ENCODE results near the gene AUP1. TPM values are rescaled to one million over a fixed set of nuclear protein-coding genes. Genes with fewer than 3 reads are reported as not detected.
A peak's percentile ranks its signal among the peaks of the same experiment; 100 is the strongest.

Gene AUP1
- total and polyA plus RNA-seq, 2 experiments from 2014 or later: 121 to 195 TPM

- Histone ChIP-seq H3K79me2 (no peaks in the 10 kb centered on the region), H3K4me1 (ENCODE audit: insufficient read depth) (peaks cover 17% of the 10 kb centered on the region), H3K27ac (no peak overlapping the region), H3K4me2 (no peak overlapping the region), H3K36me3 (replicated peaks; ENCODE audit: insufficient read depth, low read depth) (no peaks in the 10 kb centered on the region), H3K9me3 (ENCODE audit: low read depth) (no peaks in the 10 kb centered on the region), H2AFZ (no peak overlapping the region), H4K20me1 (ENCODE audit: insufficient read depth, poor library complexity, severe bottlenecking) (no peaks in the 10 kb centered on the region), H3K4me3 (no peak overlapping the region), H3K9me2 (replicated peaks; ENCODE audit: insufficient read depth) (no peaks in the 10 kb centered on the region), H3K27me3 (no peaks in the 10 kb centered on the region)
- no peak for DNase-seq (ENCODE audit: low spot score)
- no peak for TF ChIP-seq EZH2 (IDR thresholded peaks at IDR 0.05; ENCODE audit: borderline replicate concordance)
- TF ChIP-seq EZH2phosphoT487 (IDR thresholded peaks at IDR 0.05; ENCODE audit: low read depth, severe bottlenecking, unreplicated experiment): no peak
- TF ChIP-seq CTCF (IDR thresholded peaks at IDR 0.05; ENCODE audit: poor library complexity): no peak
These were observed 22.0 kb upstream of the AUP1 start for GRCh38 chr2:74551530-74551929.

- WGBS (ENCODE audit: low lambda C conversion rate, missing lambda C conversion rate): 81% methylated on average over 7 of the region's 7 CpGs
- no peak overlapping the region for H3K4me3 ChIP-seq
These were observed 20.7 kb upstream of the AUP1 start for GRCh38 chr2:74550231-74550630.

GRCh38 chr2:74548900-74549826 lies 19.7 kb upstream of the AUP1 start:
- no peaks in the 10 kb centered on the region for H3K9me3 ChIP-seq (ENCODE audit: low read depth)
- H3K4me3 ChIP-seq: peak overlapping the region; percentile 49
- H3K9me2 ChIP-seq (replicated peaks; ENCODE audit: insufficient read depth): no peaks in the 10 kb centered on the region
- H2AFZ ChIP-seq: peak overlapping the region; percentile 51
- H3K79me2 ChIP-seq: no peaks in the 10 kb centered on the region
- H3K27ac ChIP-seq: peak overlapping the region; percentile 22
- H3K4me1 ChIP-seq (ENCODE audit: insufficient read depth): peaks cover 12% of the 10 kb centered on the region
- peak overlapping the region; percentile 99 for H3K4me2 ChIP-seq
- peak; percentile 87 for DNase-seq (ENCODE audit: low spot score)
- no peak for TF ChIP-seq CTCF (IDR thresholded peaks at IDR 0.05; ENCODE audit: poor library complexity)
- TF ChIP-seq EZH2phosphoT487 (IDR thresholded peaks at IDR 0.05; ENCODE audit: low read depth, severe bottlenecking, unreplicated experiment): no peak
- TF ChIP-seq EZH2 (IDR thresholded peaks at IDR 0.05; ENCODE audit: borderline replicate concordance): no peak
- 4% methylated on average over 80 of the region's 85 CpGs for WGBS (ENCODE audit: low lambda C conversion rate, missing lambda C conversion rate)
- H4K20me1 ChIP-seq (ENCODE audit: insufficient read depth, poor library complexity, severe bottlenecking): no peaks in the 10 kb centered on the region
- no peaks in the 10 kb centered on the region for H3K27me3 ChIP-seq
- no peaks in the 10 kb centered on the region for H3K36me3 ChIP-seq (replicated peaks; ENCODE audit: insufficient read depth, low read depth)

More at GRCh38 chr2:74550231-74550630, 20.7 kb upstream of the AUP1 start:
- peaks cover 14% of the 10 kb centered on the region for H3K4me1 ChIP-seq (ENCODE audit: insufficient read depth)
- no peaks in the 10 kb centered on the region for H3K9me2 ChIP-seq (replicated peaks; ENCODE audit: insufficient read depth)
- no peaks in the 10 kb centered on the region for H3K36me3 ChIP-seq (replicated peaks; ENCODE audit: insufficient read depth, low read depth)
- no peaks in the 10 kb centered on the region for H3K27me3 ChIP-seq
- no peak for TF ChIP-seq EZH2 (IDR thresholded peaks at IDR 0.05; ENCODE audit: borderline replicate concordance)
- TF ChIP-seq CTCF (IDR thresholded peaks at IDR 0.05; ENCODE audit: poor library complexity): no peak
- TF ChIP-seq EZH2phosphoT487 (IDR thresholded peaks at IDR 0.05; ENCODE audit: low read depth, severe bottlenecking, unreplicated experiment): no peak
- no peaks in the 10 kb centered on the region for H4K20me1 ChIP-seq (ENCODE audit: insufficient read depth, poor library complexity, severe bottlenecking)
- no peak overlapping the region for H3K4me2 ChIP-seq
- no peak overlapping the region for H3K27ac ChIP-seq
- DNase-seq (ENCODE audit: low spot score): no peak
- no peaks in the 10 kb centered on the region for H3K9me3 ChIP-seq (ENCODE audit: low read depth)
- no peaks in the 10 kb centered on the region for H3K79me2 ChIP-seq
- H2AFZ ChIP-seq: no peak overlapping the region

All from hepatocyte (in vitro differentiated cells).